Neural progenitor cell (in vitro differentiated cells): ENCODE measurements around the gene ACBD3. TPM values are rescaled to one million over a fixed set of nuclear protein-coding genes. Genes with fewer than 3 reads are reported as not detected.
A peak's percentile ranks its signal among the peaks of the same experiment; 100 is the strongest.

Experiments
- DNase-seq: peaks from one replicate; pipeline ENCODE4 v3.0.0-alpha.2; 2016; ENCODE audit warnings: low spot score
- H2AFZ ChIP-seq: fragments of 200-600 bp; sonication (generic); replicated peaks from 2 replicates; pipeline ENCODE4 v1.6.1; 2016; ENCODE audit warnings: antibody characterized with exemption
- H3F3A ChIP-seq: fragments of 200-600 bp; sonication (generic); 2 replicates; pipeline ENCODE4 v1.6.1; 2016; ENCODE audit warnings: antibody characterized with exemption, low read depth
- H3K27ac ChIP-seq: fragments of 200-600 bp; sonication (generic); 2 replicates; pipeline ENCODE4 v1.5.1; 2016; ENCODE audit warnings: mild to moderate bottlenecking
- H3K27me3 ChIP-seq: fragments of 200-600 bp; sonication (generic); 2 replicates; pipeline ENCODE4 v1.6.1; 2016; ENCODE audit warnings: mild to moderate bottlenecking, moderate library complexity
- H3K36me3 ChIP-seq: fragments of 200-600 bp; sonication (generic); 2 replicates; pipeline ENCODE4 v1.5.1; 2016
- H3K4me1 ChIP-seq: fragments of 200-600 bp; sonication (generic); 2 replicates; pipeline ENCODE4 v1.6.1; 2016; ENCODE audit warnings: mixed run types
- H3K4me2 ChIP-seq: fragments of 200-600 bp; sonication (generic); 2 replicates; pipeline ENCODE4 v1.6.1; 2016
- H3K4me3 ChIP-seq: fragments of 200-600 bp; sonication (generic); 2 replicates; pipeline ENCODE4 v1.5.1; 2016
- H3K79me2 ChIP-seq: fragments of 200-600 bp; sonication (generic); 2 replicates; pipeline ENCODE4 v1.6.1; 2016; ENCODE audit warnings: low read depth
- H3K9ac ChIP-seq: fragments of 200-600 bp; sonication (generic); 2 replicates; pipeline ENCODE4 v1.6.1; 2016
- H3K9me3 ChIP-seq: fragments of 200-600 bp; sonication (generic); 2 replicates; pipeline ENCODE4 v1.5.1; 2016; ENCODE audit warnings: low read depth
- H4K20me1 ChIP-seq: fragments of 200-600 bp; sonication (generic); 2 replicates; pipeline ENCODE4 v1.6.1; 2016; ENCODE audit warnings: low read depth
- H3K27ac Mint-ChIP-seq: 3 replicates; pipeline ENCODE4 v1.8.0; 2021; ENCODE audit warnings: mixed read lengths
- H3K27me3 Mint-ChIP-seq: 2 replicates; pipeline ENCODE4 v1.8.0; 2022; ENCODE audit warnings: low read depth, mild to moderate bottlenecking, inconsistent platforms, moderate library complexity, mixed read lengths; ENCODE audit not compliant: insufficient read depth
- H3K36me3 Mint-ChIP-seq: 3 replicates; pipeline ENCODE4 v1.8.0; 2021; ENCODE audit warnings: mixed read lengths
- H3K4me1 Mint-ChIP-seq: 3 replicates; pipeline ENCODE4 v1.8.0; 2021; ENCODE audit warnings: mixed read lengths
- H3K4me3 Mint-ChIP-seq: 3 replicates; pipeline ENCODE4 v1.8.0; 2021; ENCODE audit warnings: mild to moderate bottlenecking, moderate library complexity, mixed read lengths
- H3K9me3 Mint-ChIP-seq: 3 replicates; pipeline ENCODE4 v1.8.0; 2020; ENCODE audit warnings: mixed read lengths
- EZH2 ChIP-seq: fragments of 200-600 bp; sonication (generic); IDR thresholded peaks from 2 replicates; pipeline ENCODE4 v1.6.1; 2017; ENCODE audit warnings: antibody characterized with exemption, mild to moderate bottlenecking, moderate library complexity
- EZH2phosphoT487 ChIP-seq: fragments of 200-600 bp; sonication (generic); IDR thresholded peaks from 2 replicates; pipeline ENCODE4 v1.6.1; 2017; ENCODE audit warnings: antibody characterized with exemption
- total RNA-seq: library from RNA; depleted of rRNA; stranded (reverse); fragments of >200 nt; gene quantifications from 2 replicates; pipeline ENCODE4 v1.2.3, GENCODE V29; 2015; ENCODE audit warnings: low replicate concordance
- TF ChIP-seq, protein P1 (sequence below): fragments of 200-600 bp; sonication (generic); IDR thresholded peaks from 2 replicates; pipeline ENCODE4 v1.5.1; 2017; ENCODE audit warnings: antibody characterized with exemption, mild to moderate bottlenecking

Gene ACBD3
- total RNA-seq, 1 donor from 2014 or later = 32.3 TPM

DNA sequence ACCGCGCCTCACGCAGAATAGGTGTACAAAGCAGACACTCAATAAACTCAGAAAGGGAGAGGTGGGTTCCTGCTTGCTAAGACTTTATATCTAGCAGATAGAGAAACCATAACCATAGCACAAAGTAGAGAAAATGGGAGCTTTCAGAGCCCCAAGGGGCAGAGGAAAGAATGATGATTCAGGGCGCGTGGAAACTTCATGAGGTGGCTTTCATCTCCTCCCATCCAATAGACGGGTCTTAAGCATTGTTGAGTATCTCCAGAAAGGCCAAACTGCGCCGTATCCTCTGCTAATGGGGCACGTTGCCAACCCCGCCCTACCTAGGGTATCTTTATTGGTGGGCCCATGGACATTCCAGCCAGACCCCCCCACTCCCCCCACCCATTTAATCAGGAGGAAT, 36.1 kb upstream of the ACBD3 start:
- Mint-ChIP-seq H3K4me1 (peaks cover 10% of the 10 kb centered on the region), H3K9me3 (peaks cover 2% of the 10 kb centered on the region), H3K27me3 (peaks cover 31% of the 10 kb centered on the region), H3K36me3 (peaks cover 3% of the 10 kb centered on the region), H3K4me3 (peak overlapping the region; percentile 82), H3K27ac (no peak overlapping the region)
- Histone ChIP-seq H3K4me2 (peak overlapping the region; percentile 94), H3K4me1 (peaks cover 7% of the 10 kb centered on the region), H3K9ac (no peak overlapping the region), H3K4me3 (no peak overlapping the region), H3K27ac (no peak overlapping the region), H3K79me2 (no peaks in the 10 kb centered on the region), H2AFZ (no peak overlapping the region), H4K20me1 (peaks cover 4% of the 10 kb centered on the region), H3K36me3 (no peaks in the 10 kb centered on the region), H3K9me3 (no peaks in the 10 kb centered on the region), H3K27me3 (peaks cover 55% of the 10 kb centered on the region), H3F3A (peaks cover 31% of the 10 kb centered on the region)
- no peak for TF ChIP-seq EZH2
- TF ChIP-seq EZH2phosphoT487 = no peak
- TF ChIP-seq, protein P1, sequence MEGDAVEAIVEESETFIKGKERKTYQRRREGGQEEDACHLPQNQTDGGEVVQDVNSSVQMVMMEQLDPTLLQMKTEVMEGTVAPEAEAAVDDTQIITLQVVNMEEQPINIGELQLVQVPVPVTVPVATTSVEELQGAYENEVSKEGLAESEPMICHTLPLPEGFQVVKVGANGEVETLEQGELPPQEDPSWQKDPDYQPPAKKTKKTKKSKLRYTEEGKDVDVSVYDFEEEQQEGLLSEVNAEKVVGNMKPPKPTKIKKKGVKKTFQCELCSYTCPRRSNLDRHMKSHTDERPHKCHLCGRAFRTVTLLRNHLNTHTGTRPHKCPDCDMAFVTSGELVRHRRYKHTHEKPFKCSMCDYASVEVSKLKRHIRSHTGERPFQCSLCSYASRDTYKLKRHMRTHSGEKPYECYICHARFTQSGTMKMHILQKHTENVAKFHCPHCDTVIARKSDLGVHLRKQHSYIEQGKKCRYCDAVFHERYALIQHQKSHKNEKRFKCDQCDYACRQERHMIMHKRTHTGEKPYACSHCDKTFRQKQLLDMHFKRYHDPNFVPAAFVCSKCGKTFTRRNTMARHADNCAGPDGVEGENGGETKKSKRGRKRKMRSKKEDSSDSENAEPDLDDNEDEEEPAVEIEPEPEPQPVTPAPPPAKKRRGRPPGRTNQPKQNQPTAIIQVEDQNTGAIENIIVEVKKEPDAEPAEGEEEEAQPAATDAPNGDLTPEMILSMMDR = no peak
- DNase-seq = no peak

- no peak overlapping the region for H3K27ac Mint-ChIP-seq
- H3K9me3 Mint-ChIP-seq = peaks cover 2% of the 10 kb centered on the region
- Histone ChIP-seq H3K4me1 (peaks cover 7% of the 10 kb centered on the region), H3K4me2 (no peak overlapping the region), H3K9ac (no peak overlapping the region), H2AFZ (peak overlapping the region; percentile 23), H3K79me2 (no peaks in the 10 kb centered on the region), H3F3A (peaks cover 27% of the 10 kb centered on the region), H3K36me3 (no peaks in the 10 kb centered on the region), H3K9me3 (no peaks in the 10 kb centered on the region), H3K27me3 (peaks cover 51% of the 10 kb centered on the region), H3K27ac (no peak overlapping the region), H3K4me3 (no peak overlapping the region), H4K20me1 (peaks cover 4% of the 10 kb centered on the region)
- TF ChIP-seq EZH2phosphoT487 = no peak
- TF ChIP-seq, protein P1 = no peak
- H3K27me3 Mint-ChIP-seq = peaks cover 28% of the 10 kb centered on the region
- DNase-seq = peak; percentile 24
- H3K4me3 Mint-ChIP-seq = no peak overlapping the region
- H3K36me3 Mint-ChIP-seq = no peaks in the 10 kb centered on the region
- peaks cover 14% of the 10 kb centered on the region for H3K4me1 Mint-ChIP-seq
Observed at GRCh38 chr1:226220473-226221189, 34.1 kb upstream of the ACBD3 start.

DNA sequence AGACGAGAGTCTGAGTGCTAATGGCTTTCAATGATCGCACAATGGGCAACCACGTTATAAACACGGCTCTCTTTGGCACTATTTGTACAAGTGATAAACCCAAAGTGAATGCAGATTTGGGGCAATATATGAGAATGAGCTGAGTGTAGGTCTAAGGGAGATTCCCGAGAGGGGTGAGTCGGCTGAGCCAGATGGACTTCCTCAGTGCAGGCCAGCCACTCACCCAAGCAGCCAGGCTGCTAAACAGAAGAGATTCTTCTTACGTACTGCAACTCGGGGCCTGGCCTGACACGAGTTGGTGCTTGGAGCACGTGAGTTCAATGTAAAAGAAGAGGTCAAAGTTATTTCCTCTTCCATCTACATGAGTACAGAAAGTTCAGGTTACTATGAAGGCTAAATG, 30.7 kb upstream of the ACBD3 start:
- Histone ChIP-seq H3K9me3 (no peaks in the 10 kb centered on the region), H3K4me1 (peaks cover 15% of the 10 kb centered on the region), H3K4me2 (no peak overlapping the region), H3K36me3 (no peaks in the 10 kb centered on the region), H3K9ac (no peak overlapping the region), H3K79me2 (no peaks in the 10 kb centered on the region), H3F3A (peaks cover 15% of the 10 kb centered on the region), H2AFZ (no peak overlapping the region), H3K4me3 (no peak overlapping the region), H3K27me3 (peaks cover 17% of the 10 kb centered on the region), H3K27ac (no peak overlapping the region), H4K20me1 (no peaks in the 10 kb centered on the region)
- H3K27ac Mint-ChIP-seq = no peak overlapping the region
- no peaks in the 10 kb centered on the region for H3K9me3 Mint-ChIP-seq
- no peak for TF ChIP-seq EZH2phosphoT487
- TF ChIP-seq, protein P1 = no peak
- peaks cover 21% of the 10 kb centered on the region for H3K4me1 Mint-ChIP-seq
- H3K36me3 Mint-ChIP-seq = no peaks in the 10 kb centered on the region
- no peak for DNase-seq
- no peak overlapping the region for H3K4me3 Mint-ChIP-seq
- H3K27me3 Mint-ChIP-seq = peaks cover 9% of the 10 kb centered on the region
